HG02885 (cell line): ENCODE results near the gene BANP.
"Not testable (repeated sequence)": the region's sequence is repeated elsewhere in the genome, so short reads cannot be mapped to it uniquely, and the experiment has no call there.

Experiments
- ATAC-seq: cut with Tn5 transposase; IDR thresholded peaks from one replicate; pipeline ENCODE4 v1.9.1; 2021; ENCODE audit warnings: mild to moderate bottlenecking; ENCODE audit not compliant: unreplicated experiment, poor library complexity

BANP gene

GRCh38 chr16:88110875-88111494 lies 159.8 kb downstream of the BANP start:
- not testable (repeated sequence) for ATAC-seq

- ATAC-seq, result not testable (repeated sequence)
Observed at GRCh38 chr16:88111976-88112375, 160.7 kb downstream of the BANP start.

GRCh38 chr16:88113545-88114045 lies 162.4 kb downstream of the BANP start:
- ATAC-seq, result no peak

DNA sequence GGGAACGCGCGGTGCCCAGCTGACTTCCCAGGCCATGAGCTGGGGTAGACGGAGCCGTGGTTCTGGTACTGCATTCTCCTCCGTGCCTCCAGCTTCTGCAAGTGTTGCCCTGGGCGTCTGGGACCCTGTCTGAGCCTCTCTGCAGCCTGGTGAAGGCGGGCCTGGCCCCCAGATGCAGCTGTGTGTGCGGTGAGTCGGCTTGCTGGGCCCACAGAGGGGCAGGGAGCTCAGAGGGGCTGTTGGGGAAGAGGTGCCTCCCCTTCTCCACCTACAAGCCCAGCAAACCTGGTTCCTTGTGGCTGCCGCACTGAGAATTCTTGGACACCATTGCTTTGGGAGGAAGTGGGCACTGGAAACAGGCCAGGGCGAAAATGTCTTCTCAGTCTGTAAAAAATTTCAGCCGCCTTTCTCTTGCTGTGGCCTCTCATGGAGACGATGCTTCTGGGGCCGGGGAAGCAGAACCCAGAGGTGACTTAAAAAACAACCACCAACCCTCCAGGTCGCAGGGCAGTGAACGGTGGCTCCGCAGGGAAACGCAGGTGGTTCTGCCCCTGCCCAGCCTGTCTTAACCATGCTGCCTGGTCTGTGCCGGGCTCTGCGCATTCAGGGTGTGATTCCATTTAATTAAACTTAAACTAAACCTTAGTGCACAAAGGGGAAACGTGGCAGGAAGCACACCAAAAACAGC lies 163.5 kb downstream of the BANP start:
- not testable (repeated sequence) for ATAC-seq

- no peak for ATAC-seq
Observed at GRCh38 chr16:88116121-88116520, 164.9 kb downstream of the BANP start.

DNA sequence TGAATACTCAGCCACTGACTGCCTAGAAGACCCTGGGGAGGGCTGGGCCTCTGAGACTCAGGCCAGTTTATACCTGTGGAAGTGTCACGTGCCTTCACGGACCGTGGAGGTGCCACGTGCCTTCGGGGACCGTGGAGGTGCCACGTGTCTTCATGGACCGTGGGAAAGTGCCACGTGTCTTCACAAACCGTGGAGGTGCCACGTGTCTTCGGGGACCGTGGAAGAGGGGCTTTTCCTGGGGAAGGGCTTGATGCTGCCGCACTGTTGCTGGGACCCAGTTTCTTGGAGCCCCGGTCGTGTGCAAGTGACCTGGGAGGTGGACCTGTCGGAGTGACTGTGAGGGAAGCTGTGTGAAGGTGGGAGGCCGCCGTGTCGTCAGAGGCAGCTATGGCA lies 166.2 kb downstream of the BANP start:
- ATAC-seq, result no peak

DNA sequence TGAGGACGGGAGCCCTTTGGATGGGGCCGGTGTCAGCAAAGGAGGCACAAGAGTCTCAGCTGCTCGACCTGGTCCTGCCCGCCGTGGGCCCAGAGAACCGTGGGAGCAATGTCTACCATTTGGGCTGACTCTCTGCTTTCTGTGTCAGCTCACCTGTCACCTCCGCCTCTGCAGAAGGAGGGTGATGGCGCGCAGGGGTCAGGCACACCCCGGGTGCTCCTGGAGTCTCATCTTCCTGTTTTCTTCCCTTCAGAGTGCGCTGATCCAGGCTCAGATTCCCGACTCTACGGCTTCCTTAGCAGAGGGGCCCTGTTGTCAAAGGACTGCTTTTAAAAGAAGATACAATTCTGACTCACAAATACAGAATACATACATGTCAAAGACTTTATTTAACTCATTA lies 167.1 kb downstream of the BANP start:
- no peak for ATAC-seq

DNA sequence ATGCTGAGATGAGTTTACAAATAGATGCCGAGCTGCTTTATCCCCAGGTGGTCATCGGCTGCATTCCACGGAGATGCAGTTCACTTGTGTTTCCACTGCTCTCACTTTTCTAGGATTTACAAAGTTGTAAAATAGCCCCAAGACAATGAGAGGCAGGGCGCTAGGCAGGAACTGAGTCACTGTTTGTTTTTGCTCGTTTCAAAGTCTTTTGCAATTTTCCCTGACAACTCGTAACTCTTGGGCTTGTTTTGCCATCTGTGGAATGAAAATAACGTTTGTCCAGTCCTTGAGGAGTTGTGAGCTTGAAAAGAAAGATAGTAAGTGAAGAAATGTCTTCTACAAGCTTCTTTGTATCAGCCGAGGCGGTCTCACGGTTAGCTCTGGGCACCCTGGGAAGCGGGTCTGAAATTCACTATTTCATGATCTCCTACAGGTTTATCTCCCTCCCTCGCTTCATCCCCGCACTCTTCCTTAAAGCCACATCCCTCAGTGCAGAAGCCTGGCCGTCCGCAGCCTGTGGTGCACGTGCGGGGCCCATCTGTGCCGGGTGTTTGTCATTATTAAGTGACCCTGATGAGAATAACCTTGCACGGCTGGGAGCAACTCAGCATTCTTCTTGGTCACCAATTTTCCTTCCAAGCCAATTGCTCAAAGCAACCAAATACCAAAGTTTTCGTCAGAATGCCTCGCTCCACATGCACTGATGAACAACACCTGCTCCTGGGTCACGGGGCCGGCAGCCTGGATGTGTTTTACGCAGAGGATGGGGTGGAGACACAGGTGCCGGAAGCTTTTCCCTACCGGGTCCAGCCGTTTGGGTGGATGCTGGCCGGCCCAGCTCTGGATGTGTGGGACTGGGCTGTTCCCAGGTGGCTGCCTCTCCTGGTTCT lies 167.9 kb downstream of the BANP start:
- not testable (repeated sequence) for ATAC-seq

GRCh38 chr16:88119881-88120751 lies 168.9 kb downstream of the BANP start:
- ATAC-seq, result not testable (repeated sequence)

DNA sequence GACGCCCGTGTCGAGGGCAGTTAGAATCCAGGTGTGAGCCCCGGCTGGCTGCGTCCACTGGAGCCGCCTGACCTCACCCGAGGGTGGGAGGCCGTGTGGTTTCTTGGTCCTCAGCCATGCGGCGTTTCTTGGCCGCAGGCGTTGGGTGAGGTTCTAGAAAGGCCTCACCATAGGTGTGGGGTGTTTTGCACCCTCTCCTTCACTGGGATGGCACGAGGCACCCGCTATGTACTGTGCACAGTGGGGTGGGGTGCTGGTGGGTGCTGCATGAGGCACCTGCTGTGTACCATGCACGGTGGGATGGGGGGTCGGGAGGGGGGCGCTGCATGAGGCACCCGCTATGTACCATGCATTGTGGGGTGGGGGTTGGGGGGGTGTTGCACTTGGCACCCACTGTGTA lies 169.6 kb downstream of the BANP start:
- no peak for ATAC-seq

- not testable (repeated sequence) for ATAC-seq
Observed at GRCh38 chr16:88121391-88121790, 170.2 kb downstream of the BANP start.

GRCh38 chr16:88121886-88122580 lies 170.8 kb downstream of the BANP start:
- ATAC-seq, result no peak
